Stimulated activated CD4-positive, alpha-beta T cell treated with anti-CD3 and anti-CD28 coated beads, Interleukin-4, amount 100 ng/mL, for 24 hours (primary cell): Measurements from ENCODE around the gene SEMA5A.

Experiments
- DNase-seq: peaks from one replicate; pipeline ENCODE4 v3.0.0-alpha.2; 2020

The SEMA5A gene

DNA sequence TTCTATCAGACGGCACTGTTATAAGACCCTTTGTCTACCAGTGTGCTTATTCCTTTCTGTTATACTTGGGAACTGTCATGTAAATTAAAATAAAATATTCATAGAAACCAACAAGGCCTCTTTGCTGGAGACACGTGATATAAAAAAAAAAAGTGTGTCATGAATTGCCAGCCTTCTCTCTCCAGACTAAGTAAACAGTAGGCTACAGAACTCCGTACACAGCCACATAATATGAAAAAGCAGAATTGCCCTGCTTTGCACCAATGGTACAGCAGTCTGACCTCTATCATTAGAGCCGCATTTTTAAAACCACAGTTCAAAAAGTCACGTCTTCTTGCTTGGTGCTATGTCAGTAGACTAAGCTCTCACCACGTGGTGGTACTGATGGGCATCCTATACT lies 231.3 kb downstream of the SEMA5A start:
- no peak for DNase-seq

DNA sequence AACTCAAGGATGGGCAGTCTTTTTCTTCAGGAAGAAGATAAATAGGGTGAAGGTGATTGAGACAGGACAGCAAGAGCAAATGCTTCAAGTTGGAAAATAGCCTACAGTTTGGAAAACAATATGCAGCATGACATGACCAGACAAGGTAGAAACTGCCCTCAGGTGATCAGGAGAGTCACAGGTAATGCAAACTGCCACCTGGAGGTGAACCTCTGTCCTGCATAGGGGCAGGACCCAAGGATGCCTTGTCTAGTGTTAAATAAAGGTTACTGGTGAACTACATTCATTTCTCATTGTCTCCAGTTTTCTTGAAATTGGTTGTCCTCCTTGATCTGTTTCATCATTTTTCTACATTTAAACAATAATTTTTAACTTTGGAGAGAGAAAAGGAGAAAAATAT lies 232.1 kb downstream of the SEMA5A start:
- DNase-seq: no peak

DNA sequence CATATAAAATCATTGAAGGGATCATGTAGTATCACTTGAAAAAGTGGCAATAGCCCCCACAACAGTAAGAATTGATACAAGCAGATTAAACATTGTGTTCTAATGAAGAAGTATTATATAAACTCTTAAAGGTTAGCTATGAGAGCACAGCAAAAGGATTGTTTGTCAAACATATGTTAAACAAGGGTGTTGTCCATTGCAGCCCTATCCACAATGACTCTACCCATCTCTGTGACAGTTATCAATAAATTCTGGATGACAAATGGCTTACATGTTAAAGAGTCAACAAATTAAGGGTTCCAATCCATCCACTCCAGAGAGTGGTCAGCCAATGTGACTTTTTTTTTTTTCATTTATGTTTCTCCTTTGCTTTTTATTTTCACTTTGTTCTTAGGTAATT lies 238.7 kb downstream of the SEMA5A start:
- DNase-seq: no peak

DNA sequence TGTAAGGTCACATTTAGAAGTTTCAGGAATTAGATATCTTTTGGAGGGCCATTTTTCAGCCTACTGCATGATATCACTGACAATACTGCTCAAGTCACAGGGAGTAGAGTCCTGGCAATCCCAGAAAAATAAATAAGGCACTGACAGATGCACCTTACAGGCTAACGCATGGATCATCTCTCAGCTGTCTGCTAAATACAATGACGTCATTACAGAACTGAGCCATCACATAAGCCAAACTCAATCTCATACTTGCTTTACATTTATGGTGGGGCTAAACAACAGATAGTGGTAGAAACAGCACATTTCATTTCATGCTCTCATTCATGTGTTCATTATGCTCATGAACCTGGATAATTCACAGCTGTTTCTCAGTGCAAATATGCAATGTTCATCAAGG lies 243.7 kb downstream of the SEMA5A start:
- no peak for DNase-seq

GRCh38 chr5:9301200-9301599 lies 244.7 kb downstream of the SEMA5A start:
- DNase-seq: no peak

GRCh38 chr5:9297134-9297533 lies 248.7 kb downstream of the SEMA5A start:
- DNase-seq: no peak

GRCh38 chr5:9295466-9295801 lies 250.4 kb downstream of the SEMA5A start:
- DNase-seq: no peak

GRCh38 chr5:9294793-9295465 lies 250.9 kb downstream of the SEMA5A start:
- DNase-seq: no peak

DNA sequence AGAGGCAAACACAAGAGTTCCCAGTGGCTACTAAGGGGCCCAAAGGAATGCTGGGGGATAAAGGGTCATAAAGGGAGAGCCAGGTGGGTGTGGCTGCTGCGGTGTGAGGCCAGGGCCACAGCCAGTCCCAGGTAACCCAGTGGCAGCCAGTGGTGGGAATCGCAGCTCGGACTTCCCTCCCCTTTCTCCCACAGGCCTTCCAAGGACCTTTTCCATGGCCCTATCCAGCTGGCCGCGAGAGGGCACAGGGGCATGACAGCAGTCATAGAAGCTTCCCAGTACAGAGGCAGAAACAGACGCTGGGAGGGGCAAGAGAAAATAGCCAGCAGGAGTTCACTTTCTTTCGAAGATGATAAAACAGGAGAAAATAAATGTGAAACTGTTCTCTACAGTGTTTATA lies 257.6 kb downstream of the SEMA5A start:
- DNase-seq: no peak

DNA sequence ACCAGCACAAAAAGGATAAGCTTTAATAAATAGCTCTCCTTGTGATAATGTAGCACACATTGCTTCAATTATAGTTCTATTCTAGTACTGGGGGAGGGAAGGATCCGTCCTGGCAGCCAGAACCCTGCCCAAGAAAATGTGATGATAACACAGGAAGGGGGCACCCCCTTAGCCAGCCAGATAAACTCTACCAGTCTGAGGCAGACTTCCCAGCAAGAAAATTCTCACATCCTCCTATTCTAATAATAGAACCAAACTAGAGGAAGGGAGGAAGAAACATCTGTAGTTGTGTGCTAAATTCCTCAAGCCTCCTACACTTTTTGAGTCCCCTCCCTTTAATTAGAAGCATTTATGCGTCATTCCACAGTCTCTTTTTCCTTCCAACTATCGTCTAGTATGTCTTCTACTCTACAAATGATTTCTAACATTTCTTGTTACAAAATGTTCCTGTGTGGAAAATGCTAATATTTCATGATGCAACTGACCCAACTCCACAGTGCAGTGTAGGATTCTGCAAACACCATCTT lies 261.0 kb downstream of the SEMA5A start:
- no peak for DNase-seq

DNA sequence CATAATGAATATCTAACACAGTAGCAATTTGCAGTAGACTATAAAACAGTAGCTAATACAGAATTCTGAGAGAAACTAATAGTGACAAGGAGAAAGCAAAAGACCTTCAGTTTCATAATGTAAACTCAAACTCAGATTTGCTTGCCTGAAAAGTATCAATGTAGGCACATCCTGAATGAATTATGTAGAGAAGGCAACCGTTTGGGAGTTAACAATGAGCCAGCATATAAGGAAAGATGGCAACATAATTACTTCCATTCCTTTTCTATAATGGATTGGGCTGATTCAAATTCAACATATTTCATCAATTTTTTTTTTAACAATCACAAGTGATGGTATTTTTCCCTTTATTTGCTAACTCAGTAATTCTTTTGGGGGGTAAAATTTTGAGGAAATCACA lies 261.6 kb downstream of the SEMA5A start:
- DNase-seq: no peak

DNA sequence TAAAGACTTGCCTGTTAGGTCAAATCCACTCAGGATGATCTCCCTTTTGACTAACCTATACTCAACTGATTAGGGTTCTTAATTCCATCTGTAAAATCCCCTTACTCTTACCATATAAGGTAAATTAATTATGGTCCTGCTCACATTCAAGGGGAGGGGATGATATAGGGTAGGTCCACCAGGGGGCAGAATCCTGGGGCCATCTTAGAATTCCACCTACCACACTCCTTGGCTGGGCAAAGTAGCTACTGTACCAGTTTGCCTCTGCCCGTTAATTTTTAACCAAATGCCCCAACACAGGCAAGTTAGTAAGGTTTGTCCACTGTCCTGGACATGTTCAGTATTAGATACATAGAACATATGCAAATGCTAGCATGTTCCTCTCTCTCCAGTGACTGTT lies 262.4 kb downstream of the SEMA5A start:
- DNase-seq: no peak

DNA sequence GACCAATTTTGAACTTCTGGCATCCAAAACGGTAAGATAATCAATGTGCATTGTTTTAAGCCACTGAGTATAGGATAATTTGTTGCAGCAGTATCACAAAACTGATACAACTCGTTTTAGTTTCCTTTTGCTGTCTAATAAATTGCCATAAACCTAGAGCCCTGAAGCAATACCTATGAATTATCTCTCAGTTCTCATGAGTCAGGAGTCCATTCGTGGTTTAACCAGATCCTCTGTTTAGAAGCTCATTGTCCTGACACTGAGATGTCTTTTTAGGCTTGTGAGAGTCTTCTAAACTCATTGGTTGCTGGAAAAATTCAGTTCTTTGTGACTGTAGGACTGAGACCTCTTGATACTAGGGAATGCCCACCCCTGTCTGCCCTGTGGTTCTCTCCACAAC lies 262.9 kb downstream of the SEMA5A start:
- no peak for DNase-seq

DNA sequence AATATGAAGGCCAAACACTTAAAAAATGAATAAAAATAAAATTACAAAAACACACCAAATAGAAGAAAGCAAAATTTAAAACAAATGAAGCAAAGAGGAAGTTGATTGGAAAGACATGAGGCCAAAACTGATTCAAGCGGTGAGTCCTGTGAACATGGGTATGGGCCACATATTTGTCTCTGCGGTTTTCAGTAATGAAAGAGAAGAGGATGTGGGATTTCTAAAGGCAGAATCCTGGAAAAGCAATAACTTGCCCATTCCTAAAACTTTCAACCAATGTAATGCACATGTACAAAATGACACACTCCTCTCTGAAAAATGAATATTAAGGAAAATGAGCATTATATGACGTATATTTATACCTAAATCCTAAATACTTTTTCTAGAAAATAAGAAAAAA lies 263.7 kb downstream of the SEMA5A start:
- DNase-seq: no peak

- no peak for DNase-seq
Measured at GRCh38 chr5:9279774-9280173, 266.1 kb downstream of the SEMA5A start.

- no peak for DNase-seq
Measured at GRCh38 chr5:9278921-9279603, 266.8 kb downstream of the SEMA5A start.

GRCh38 chr5:9269014-9269413 lies 276.9 kb downstream of the SEMA5A start:
- DNase-seq: no peak

- DNase-seq: no peak
Measured at GRCh38 chr5:9268226-9268625, 277.6 kb downstream of the SEMA5A start.

DNA sequence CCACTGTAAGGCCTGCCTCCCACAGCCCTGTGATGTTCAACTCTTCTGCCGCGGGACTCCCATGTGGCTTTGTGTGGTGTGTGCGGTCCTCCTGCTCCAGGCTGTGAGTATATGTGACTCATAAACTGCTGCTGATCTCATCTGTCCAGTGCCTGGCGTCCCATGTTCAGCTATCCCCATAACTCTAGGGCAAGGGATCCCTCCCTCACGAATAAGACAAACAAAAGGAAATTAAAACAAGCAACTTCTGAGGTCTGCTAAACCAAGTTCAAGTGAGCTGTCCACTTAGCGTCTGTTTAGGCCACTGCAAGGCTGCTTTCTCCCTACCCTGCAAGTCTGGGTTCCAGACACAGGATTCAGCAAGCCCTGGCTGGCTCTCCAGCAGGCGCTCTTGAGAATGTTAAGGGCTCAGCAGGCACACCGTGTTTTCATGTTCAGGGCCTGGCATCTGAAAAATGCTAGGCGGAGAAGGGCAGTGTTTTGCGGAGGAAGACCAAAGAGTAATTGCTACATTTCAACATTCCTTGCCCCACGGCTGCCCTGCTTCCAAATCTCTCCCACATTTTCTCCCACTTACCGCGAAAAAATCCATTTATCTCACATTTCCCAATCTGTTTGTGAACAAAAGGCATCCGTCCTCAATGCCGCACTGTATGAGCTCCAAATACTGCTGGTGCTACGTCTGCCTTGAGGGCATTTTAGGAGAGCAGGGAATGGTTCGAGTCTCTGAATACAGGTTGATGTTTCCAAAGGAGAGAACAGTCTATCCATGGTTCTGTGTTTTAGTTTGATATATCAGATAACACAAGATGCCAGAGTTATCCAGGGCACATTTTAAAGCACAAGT lies 280.2 kb downstream of the SEMA5A start:
- DNase-seq: no peak

- DNase-seq: no peak
Measured at GRCh38 chr5:9264301-9264700, 281.6 kb downstream of the SEMA5A start.

DNA sequence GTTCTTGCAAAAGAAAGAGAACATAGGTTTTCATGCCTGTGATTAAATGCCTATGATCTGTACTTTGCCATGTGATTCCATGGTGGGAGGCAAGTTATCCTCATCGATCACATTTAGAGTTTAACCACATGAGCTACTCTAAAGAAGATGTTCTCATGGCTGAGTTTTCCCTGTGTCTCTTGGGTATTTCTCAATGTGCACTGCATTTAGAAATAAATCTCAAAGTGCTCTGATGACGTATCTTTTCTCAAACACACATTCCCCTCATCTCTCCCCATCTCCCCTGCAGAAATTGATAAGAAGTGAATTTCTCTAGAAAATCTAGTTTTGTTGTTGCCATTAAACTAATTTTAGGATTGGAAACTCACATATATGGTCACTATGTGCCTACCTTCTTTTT lies 282.2 kb downstream of the SEMA5A start:
- no peak for DNase-seq

DNA sequence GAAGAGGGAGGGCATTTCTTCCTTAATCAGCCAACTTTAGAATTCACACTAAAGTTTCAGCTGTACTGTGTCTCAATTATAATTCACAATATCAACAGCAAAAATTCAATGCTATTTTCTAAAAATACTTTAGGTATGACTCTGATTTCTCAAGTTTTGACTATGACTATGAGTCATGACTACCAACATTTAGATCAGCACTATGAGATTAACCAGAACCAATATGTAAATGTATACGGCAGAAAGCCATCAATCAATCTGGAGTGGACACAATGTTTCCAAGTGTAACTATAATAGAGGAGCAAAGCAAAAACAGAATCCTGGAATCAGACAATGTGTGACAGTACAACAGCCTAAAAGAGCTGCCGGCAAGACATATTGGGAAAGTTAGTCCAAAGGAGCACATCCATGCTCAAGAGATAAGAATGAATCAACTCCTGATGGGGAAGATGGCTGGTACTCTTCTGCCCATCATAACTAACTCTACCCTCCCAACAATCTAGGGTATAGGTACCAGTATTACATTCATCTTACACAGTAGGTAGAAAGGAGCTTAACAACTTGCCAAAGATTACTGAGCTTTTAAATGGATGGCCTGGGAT lies 294.4 kb downstream of the SEMA5A start:
- no peak for DNase-seq

GRCh38 chr5:9249231-9249630 lies 296.6 kb downstream of the SEMA5A start:
- DNase-seq: no peak

DNA sequence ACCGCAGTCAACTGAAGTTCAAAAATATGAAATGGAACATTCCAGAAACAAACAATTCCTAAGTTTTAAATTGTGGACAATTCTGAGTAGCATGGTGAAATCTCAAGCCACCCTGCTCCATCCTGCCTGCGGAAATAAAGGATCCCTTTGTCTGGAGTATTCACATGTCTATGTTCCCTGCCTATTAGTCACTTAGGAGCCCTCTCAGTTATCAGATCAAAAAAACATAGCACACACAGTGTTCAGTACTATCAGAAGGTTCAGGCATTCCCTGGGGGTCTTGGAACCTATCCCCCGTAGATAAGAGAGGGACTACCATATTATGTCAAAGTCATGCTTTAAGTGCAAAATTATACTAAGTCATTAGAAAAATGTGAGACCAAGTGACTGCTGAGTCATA lies 300.8 kb downstream of the SEMA5A start:
- no peak for DNase-seq
